Endothelial cell of umbilical vein (primary cell): ENCODE measurements around the gene GLOD5.

ENCODE experiments used
- CTCF ChIP-seq, 2 donors: IDR thresholded peaks; 1 replicate in 1 of 2; 2 replicates in 1 of 2; pipeline ENCODE4 v1.5.1; 2011; ENCODE audit warnings: low read length in 2 of 2, mild to moderate bottlenecking in 2 of 2, moderate library complexity in 2 of 2, control low read depth in 1 of 2, inconsistent platforms in 1 of 2, low read depth in 1 of 2; ENCODE audit not compliant: insufficient read depth in 1 of 2; ENCODE audit errors: extremely low read depth in 1 of 2
- EZH2 ChIP-seq: IDR thresholded peaks from 2 replicates; pipeline ENCODE4 v1.6.1; 2012; ENCODE audit warnings: borderline replicate concordance, low read depth, mild to moderate bottlenecking, moderate library complexity, low read length, inconsistent platforms; ENCODE audit not compliant: severe bottlenecking
- GATA2 ChIP-seq: IDR thresholded peaks from 2 replicates; pipeline ENCODE4 v1.7.0; 2011; ENCODE audit warnings: low read depth, mild to moderate bottlenecking, moderate library complexity, mixed read lengths, low read length; ENCODE audit not compliant: insufficient read length, insufficient read depth
- MYC ChIP-seq: IDR thresholded peaks from one replicate; pipeline ENCODE4 v1.6.1; 2011; ENCODE audit warnings: mild to moderate bottlenecking, low read depth, low read length
- POLR2A ChIP-seq: IDR thresholded peaks from 2 replicates; pipeline ENCODE4 v1.6.1; 2012; ENCODE audit warnings: low read depth, mild to moderate bottlenecking, control low read depth, low read length

DNA sequence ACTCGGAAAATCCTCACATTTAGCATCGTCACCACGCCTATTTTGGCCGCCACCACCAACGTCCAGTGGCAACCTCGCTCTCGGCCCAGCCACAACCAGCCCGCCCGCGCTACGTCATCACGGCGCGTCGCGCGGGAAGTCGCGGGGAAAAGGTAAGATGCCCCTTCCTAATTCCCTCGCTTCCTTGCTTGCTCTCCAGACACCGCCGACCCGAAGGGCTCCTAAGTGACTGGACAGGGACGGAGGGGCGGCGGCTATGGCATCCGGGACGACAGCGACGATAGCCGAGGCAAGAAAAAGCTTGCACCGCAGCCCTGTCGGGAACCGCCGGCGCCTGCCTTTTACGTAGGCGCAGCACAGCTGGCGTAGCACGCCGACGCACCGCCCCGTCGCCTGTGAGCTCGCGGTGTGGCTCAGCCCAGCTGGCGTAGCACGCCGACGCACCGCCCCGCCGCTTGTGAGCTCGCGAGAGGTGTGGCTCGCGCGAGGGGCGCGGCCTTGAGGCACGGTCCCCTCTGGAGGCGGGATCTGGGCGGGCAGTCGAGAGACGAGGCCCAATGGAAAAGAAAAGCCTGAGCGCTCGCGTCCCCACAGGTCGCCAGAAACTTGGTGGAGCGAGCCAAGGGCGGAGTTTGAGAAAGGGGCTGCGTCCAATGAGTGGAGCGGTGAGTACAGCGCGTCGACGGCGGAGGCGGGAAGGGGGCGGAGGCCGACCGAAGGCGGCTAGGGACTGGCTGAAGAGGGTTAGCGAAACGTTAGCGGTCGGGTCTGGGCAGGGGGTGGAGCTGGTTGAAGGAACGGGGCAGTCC, 39.9 kb downstream of the GLOD5 start, which contains the start of gene HDAC6:
- TF ChIP-seq CTCF (IDR thresholded peaks at IDR 0.05; ENCODE audit: extremely low read depth in 1 of 2, insufficient read depth in 1 of 2, low read depth in 1 of 2, low read length in 2 of 2), result no peak
- TF ChIP-seq EZH2, result no peak
- TF ChIP-seq GATA2, result no peak
- TF ChIP-seq POLR2A, result no peak
- no peak for TF ChIP-seq MYC
